Effector memory CD4-positive, alpha-beta T cell (primary cell): ENCODE measurements around the gene TRMT1.

Source experiments
- DNase-seq, 3 donors: peaks; one replicate each; pipeline ENCODE4 v3.0.0-alpha.2; 2020
- H3K27ac ChIP-seq: 2 replicates; pipeline ENCODE4 v1.7.0; 2013; ENCODE audit warnings: mild to moderate bottlenecking, low read length, moderate library complexity; ENCODE audit not compliant: insufficient read depth, poor library complexity, severe bottlenecking
- H3K27me3 ChIP-seq: replicated peaks from 2 replicates; pipeline ENCODE4 v1.7.0; 2013; ENCODE audit warnings: mild to moderate bottlenecking, low read length; ENCODE audit not compliant: insufficient read depth, control insufficient read depth, poor library complexity, severe bottlenecking
- H3K36me3 ChIP-seq: 2 replicates; pipeline ENCODE4 v1.7.0; 2013; ENCODE audit warnings: mild to moderate bottlenecking, low read length, moderate library complexity; ENCODE audit not compliant: control insufficient read depth, insufficient read depth
- H3K4me1 ChIP-seq: 2 replicates; pipeline ENCODE4 v1.7.0; 2013; ENCODE audit warnings: low read length, mild to moderate bottlenecking; ENCODE audit not compliant: control insufficient read depth, insufficient read depth, poor library complexity, severe bottlenecking
- H3K4me3 ChIP-seq: 2 replicates; pipeline ENCODE4 v1.7.0; 2013; ENCODE audit warnings: low read length, low read depth, mild to moderate bottlenecking; ENCODE audit not compliant: insufficient read depth, poor library complexity, severe bottlenecking
- H3K9me3 ChIP-seq: 2 replicates; pipeline ENCODE4 v1.7.0; 2013; ENCODE audit warnings: mild to moderate bottlenecking, low read length, moderate library complexity; ENCODE audit not compliant: control insufficient read depth

TRMT1 gene

GRCh38 chr19:13078897-13079541, 37.5 kb downstream of the TRMT1 start:
- DNase-seq: no peak
- H3K36me3 ChIP-seq: no peaks in the 10 kb centered on the region
- no peaks in the 10 kb centered on the region for H3K9me3 ChIP-seq
- H3K4me3 ChIP-seq: no peak overlapping the region
- H3K27me3 ChIP-seq: no peaks in the 10 kb centered on the region
- no peak overlapping the region for H3K27ac ChIP-seq
- H3K4me1 ChIP-seq: no peaks in the 10 kb centered on the region

GRCh38 chr19:13078381-13078780, 38.2 kb downstream of the TRMT1 start:
- Histone ChIP-seq H3K9me3 (no peaks in the 10 kb centered on the region), H3K36me3 (no peaks in the 10 kb centered on the region), H3K27ac (no peak overlapping the region), H3K4me1 (no peaks in the 10 kb centered on the region), H3K4me3 (no peak overlapping the region), H3K27me3 (no peaks in the 10 kb centered on the region)
- no peak for DNase-seq

GRCh38 chr19:13077240-13077639, 39.3 kb downstream of the TRMT1 start:
- Histone ChIP-seq H3K27me3 (no peaks in the 10 kb centered on the region), H3K27ac (no peak overlapping the region), H3K36me3 (no peaks in the 10 kb centered on the region), H3K4me3 (no peak overlapping the region), H3K9me3 (no peaks in the 10 kb centered on the region), H3K4me1 (no peaks in the 10 kb centered on the region)
- DNase-seq: no peak

GRCh38 chr19:13076787-13077186, 39.8 kb downstream of the TRMT1 start:
- Histone ChIP-seq H3K4me3 (no peak overlapping the region), H3K9me3 (no peaks in the 10 kb centered on the region), H3K4me1 (no peaks in the 10 kb centered on the region), H3K27ac (no peak overlapping the region), H3K36me3 (no peaks in the 10 kb centered on the region), H3K27me3 (no peaks in the 10 kb centered on the region)
- no peak for DNase-seq

GRCh38 chr19:13076320-13076719, 40.2 kb downstream of the TRMT1 start:
- H3K36me3 ChIP-seq: no peaks in the 10 kb centered on the region
- H3K9me3 ChIP-seq: no peaks in the 10 kb centered on the region
- H3K27ac ChIP-seq: no peak overlapping the region
- DNase-seq: no peak
- no peaks in the 10 kb centered on the region for H3K4me1 ChIP-seq
- peaks cover 2% of the 10 kb centered on the region for H3K27me3 ChIP-seq
- no peak overlapping the region for H3K4me3 ChIP-seq

- DNase-seq: no peak
- H3K4me1 ChIP-seq: no peaks in the 10 kb centered on the region
- no peaks in the 10 kb centered on the region for H3K36me3 ChIP-seq
Observed at GRCh38 chr19:13074378-13074777, 42.2 kb downstream of the TRMT1 start.

GRCh38 chr19:13073263-13073662, 43.3 kb downstream of the TRMT1 start:
- Histone ChIP-seq H3K4me3 (no peak overlapping the region), H3K27ac (no peak overlapping the region), H3K27me3 (peaks cover 2% of the 10 kb centered on the region), H3K36me3 (no peaks in the 10 kb centered on the region), H3K4me1 (no peaks in the 10 kb centered on the region), H3K9me3 (no peaks in the 10 kb centered on the region)
- DNase-seq: no peak

More at GRCh38 chr19:13074378-13074777, 42.2 kb downstream of the TRMT1 start:
- no peak overlapping the region for H3K27ac ChIP-seq
- H3K4me3 ChIP-seq: no peak overlapping the region
- H3K27me3 ChIP-seq: peaks cover 2% of the 10 kb centered on the region
- no peaks in the 10 kb centered on the region for H3K9me3 ChIP-seq

GRCh38 chr19:13072188-13072908, 44.2 kb downstream of the TRMT1 start:
- DNase-seq: no peak
- H3K9me3 ChIP-seq: no peaks in the 10 kb centered on the region
- no peaks in the 10 kb centered on the region for H3K36me3 ChIP-seq
- no peaks in the 10 kb centered on the region for H3K4me1 ChIP-seq
- H3K27ac ChIP-seq: no peak overlapping the region
- H3K4me3 ChIP-seq: no peak overlapping the region
- H3K27me3 ChIP-seq: peaks cover 2% of the 10 kb centered on the region

GRCh38 chr19:13071444-13072187, 44.9 kb downstream of the TRMT1 start:
- Histone ChIP-seq H3K36me3 (no peaks in the 10 kb centered on the region), H3K4me3 (no peak overlapping the region), H3K9me3 (no peaks in the 10 kb centered on the region), H3K4me1 (no peaks in the 10 kb centered on the region), H3K27me3 (peaks cover 2% of the 10 kb centered on the region), H3K27ac (no peak overlapping the region)
- DNase-seq: no peak
